GM18517 (cell line): ENCODE measurements around the gene ZGPAT.
"Not testable (repeated sequence)": the region's sequence is repeated elsewhere in the genome, so short reads cannot be mapped to it uniquely, and the experiment has no call there.

Experiments used
- ATAC-seq: cut with Tn5 transposase; IDR thresholded peaks from one replicate; pipeline ENCODE4 v1.9.1; 2021; ENCODE audit warnings: mild to moderate bottlenecking, moderate library complexity; ENCODE audit not compliant: unreplicated experiment

The ZGPAT gene

DNA sequence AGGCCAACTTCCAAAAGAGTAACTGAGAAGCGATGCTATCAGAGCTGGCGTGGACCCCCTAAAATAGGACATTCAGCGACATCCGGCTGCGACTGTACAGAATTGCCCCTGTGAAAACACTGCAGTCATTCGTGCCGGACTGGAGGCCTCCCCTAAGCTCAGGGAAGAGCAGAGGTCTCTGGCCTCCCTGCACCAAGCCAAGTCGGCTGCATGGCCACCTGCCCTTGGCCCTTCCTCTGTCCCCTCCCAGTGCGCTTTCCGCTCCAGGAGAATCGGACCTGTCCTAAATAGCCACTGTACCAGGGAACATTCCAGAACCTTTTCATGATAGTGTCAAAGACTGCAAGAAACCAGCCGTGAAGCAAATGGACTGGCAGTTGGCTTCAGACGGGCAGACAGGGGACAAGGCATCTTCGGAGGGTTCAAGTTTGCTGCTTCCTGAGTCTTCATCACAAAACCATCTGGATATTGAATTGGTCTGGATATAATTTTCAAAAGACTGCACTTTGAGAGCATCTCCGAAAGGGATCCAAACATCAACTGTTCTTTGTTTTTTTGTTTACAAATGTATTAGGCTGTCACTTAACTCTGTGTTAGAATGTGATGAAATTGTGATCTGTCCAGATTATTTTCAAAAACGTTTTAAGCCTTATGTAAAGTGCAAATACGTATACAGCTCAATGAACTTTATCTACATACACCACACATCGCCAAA, 48.3 kb downstream of the ZGPAT start:
- no peak for ATAC-seq

- no peak for ATAC-seq
Observed at GRCh38 chr20:63756648-63756991, 48.8 kb downstream of the ZGPAT start.

DNA sequence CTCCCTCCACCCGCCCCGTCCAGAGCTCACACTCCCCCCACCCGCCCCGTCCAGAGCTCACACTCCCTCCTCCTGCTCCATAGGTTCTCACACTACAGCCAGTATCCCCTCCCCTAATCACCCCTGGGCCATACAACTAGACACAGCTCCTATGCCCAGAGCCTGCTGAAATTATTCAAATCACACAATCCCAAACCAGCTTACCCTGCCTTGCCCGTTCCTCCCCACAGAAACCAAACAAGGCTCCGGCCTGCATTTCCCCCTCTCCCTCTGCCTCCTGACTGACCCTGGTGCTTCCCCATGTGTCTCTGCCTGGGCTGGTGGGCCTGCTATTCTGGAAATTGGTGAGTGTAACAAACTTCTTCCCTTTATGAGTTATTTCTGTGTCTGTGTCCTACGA, 50.3 kb downstream of the ZGPAT start:
- ATAC-seq, result no peak

DNA sequence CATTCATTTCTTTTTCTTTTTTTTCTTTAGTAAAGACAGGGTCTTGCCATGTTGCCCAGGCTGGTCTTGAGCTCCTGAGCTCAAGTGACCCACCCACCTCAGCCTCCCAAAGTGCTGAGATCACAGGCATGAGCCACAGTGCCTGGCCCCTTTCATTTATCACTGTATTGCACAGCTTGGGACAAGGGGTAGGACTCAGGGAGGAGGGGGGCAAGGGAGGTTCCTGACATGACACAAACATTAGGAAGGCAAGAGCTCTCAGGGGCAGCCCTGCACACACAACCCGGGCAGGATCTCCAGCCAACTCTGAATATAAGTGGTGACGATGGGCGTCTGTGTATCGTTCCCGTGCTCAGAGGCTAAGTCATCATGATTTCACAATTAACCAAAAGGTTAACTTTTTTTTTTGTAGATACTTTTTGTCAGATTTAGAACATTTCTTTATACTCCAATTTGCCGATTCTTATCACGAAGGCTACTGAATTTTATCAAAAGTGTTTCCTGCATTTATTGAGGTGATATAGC, 51.6 kb downstream of the ZGPAT start:
- no peak for ATAC-seq

DNA sequence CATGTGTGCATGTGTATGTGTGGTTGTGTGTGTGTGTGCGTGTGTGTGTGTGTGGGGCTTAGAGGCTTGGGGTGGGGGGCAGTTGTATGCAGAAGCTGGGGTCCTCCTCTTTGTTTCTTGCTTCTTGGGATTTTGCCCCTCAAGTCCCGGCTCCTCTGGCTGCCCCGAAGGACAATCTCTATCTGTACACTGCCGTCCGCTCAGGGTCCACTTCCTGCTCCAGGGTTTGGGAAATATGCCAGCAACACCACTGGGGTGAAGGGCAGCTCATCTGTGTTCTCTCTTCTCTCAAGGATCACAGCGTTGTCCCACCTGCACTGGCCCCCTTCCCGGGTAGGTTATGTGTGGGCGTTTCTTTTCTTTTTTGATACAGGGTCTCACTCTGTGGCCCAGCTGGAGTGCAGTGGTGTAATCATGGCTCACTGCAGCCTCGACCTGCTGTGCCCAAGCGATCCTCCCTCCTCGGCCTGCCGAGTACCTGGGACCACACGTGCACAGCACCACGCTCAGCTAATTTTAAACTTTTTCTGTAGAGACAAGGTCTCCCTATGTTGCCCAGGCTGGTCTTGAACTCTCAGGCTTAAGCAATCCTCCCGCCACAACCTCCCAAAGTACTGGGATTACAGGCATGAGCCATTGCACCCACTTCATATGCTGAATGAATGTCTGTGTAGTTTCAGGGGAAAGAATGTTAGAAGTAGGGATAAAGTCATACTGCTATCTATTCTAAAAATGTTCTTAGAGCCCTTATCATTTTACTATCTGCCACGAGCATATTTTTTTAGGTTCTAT, 57.4 kb downstream of the ZGPAT start:
- no peak for ATAC-seq

DNA sequence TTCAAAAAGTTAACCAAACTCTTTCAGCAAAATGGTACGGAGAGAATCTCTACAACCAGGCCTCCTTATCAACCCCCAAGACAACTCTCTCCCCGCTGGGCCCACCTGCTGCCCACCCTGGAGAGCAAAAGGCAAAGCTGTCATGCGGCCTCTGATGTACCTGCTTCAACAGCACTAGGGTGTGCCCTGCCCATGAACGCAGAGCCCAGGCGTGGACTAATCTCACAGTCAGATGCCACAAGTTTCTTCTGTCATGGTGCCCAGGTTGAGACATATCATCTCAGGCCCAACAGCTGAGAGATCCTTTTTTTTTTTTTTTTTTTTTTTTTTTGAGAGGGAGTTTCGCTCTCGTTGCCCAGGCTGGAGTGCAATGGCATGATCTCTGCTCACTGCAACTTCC, 58.1 kb downstream of the ZGPAT start:
- ATAC-seq, result no peak

DNA sequence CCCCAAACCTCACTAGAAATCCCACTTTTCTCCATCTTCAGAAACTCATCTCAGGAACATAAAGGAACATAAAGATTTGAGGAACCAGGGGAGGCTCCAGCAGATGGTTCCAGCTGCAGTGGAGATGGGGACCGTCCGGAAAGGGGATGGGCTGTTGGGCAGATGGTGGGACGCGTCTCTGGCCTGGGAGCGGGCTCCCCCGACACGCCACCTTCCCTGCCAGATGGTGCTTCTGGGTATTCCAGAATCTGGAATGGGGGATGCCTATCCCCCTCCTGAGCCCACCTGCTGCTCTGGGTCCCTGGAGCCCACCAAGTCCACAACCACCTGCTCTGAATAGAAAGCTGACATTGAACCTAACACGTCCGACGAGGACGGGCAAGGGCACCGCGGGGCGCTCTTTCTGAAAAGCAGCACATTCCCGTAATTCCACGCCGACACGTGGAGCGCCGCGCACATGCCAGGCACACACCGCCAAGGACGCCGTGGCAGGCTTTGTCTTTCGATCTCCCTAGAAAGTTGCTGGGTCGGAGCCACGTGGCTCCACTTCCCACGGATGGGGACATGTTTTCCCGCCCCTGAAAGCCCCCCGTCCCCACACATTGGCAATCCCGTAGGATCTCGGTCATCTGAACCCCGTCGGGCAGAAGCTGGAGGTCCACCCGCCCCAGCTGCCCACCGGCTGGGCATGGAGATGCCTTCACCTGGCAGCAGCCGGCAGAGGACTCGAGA, 59.0 kb downstream of the ZGPAT start:
- ATAC-seq, result no peak

GRCh38 chr20:63767456-63767855, 59.6 kb downstream of the ZGPAT start:
- ATAC-seq, result no peak

DNA sequence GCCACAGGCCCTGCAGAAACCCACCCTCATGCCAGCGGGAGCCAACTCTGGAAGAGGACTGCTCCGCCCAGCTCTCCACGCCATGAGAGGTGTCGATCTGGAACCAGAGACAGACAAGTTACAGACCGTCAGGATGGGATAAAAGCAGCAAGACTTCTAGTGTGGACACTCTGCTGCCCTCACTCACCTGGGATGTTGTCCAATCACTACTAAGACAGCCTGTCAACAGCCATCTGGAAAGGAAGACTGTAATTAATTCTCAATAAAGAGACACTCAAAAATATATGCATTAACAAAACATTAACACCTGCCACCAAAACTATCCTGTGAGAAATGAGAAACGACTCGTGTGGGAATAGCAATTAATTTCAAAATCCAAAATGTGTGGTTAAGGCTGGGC, 60.0 kb downstream of the ZGPAT start:
- no peak for ATAC-seq

GRCh38 chr20:63768591-63769515, 61.0 kb downstream of the ZGPAT start:
- no peak for ATAC-seq

- ATAC-seq, result no peak
Observed at GRCh38 chr20:63769891-63770474, 62.1 kb downstream of the ZGPAT start.

GRCh38 chr20:63771046-63771707, 63.3 kb downstream of the ZGPAT start:
- no peak for ATAC-seq

GRCh38 chr20:63772781-63773518, 65.1 kb downstream of the ZGPAT start:
- ATAC-seq, result no peak

DNA sequence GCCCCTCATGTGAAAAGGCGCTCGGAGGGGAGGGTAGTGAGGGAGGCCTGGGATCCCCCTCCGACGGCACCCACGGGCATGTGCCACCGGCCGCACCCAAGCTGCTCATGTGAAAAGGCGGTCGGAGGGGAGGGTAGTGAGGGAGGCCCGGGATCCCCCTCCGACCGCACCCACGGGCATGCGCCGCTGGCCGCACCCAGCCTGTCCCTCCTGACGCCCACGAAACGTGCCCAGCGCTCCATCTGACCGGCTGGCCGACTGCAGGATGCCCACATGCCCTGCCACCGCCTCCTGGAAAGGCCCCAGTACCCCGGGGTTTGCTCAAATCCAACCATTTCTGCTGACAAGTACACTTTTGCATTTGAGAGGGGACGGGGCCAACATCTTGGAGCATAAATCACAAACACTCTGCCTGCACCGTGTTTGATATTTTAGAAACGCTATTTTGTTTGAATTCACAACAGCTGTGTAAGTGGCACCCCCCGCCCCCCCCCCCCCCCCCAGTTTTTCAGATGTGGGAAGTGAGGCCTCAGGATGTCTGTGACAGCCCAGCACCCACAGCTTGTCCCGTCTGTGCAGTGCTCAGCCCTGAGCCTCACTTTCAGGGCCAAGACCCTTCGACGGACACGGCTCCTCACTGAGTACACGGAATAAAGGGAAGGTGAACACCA, 65.9 kb downstream of the ZGPAT start:
- ATAC-seq, result no peak

DNA sequence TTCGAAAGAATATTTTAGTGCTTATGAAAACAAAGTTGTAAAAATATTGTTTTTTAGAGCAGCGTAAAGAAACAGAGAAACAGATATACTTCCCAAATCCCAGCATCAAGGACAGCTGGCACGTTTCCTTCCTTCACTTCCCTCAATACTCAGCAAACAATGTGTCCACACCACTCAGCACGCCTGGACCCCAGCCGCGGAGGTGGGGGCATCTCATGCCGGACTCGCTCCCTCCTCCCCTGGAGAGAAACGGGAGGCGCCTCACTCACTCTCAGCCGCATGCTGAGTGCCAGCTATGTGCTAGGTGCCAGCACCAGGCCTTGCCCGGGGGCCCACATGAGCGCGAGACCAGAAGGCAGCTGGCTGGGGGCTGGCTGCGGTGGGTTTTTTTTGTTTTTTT, 66.5 kb downstream of the ZGPAT start:
- no peak for ATAC-seq

- no peak for ATAC-seq
Observed at GRCh38 chr20:63775096-63775978, 67.5 kb downstream of the ZGPAT start.

- ATAC-seq, result not testable (repeated sequence)
Observed at GRCh38 chr20:63776875-63777274, 69.0 kb downstream of the ZGPAT start.
